Measurements from ENCODE around the gene WDR82. TPM values are rescaled to one million over a fixed set of nuclear protein-coding genes. Genes with fewer than 3 reads are reported as not detected.

Gene WDR82
- total RNA-seq, 1 donor from 2014 or later = 86.4 TPM

GRCh38 chr3:52237657-52238172, 40.7 kb downstream of the WDR82 start:
- no peak for ATAC-seq (ENCODE audit: low read depth)
- Mint-ChIP-seq H3K36me3 (ENCODE audit: low read depth) (peaks cover 33% of the 10 kb centered on the region), H3K4me3 (peak overlapping the region; percentile 96), H3K9me3 (no peaks in the 10 kb centered on the region), H3K27ac (no peak overlapping the region), H3K4me1 (peaks cover 64% of the 10 kb centered on the region), H3K27me3 (no peaks in the 10 kb centered on the region)
- CTCF ChIA-PET = interaction anchor here (1.0 to 2.0 kb wide), 4 partner anchors 16 to 102 kb away, joined by 4 to 8 read pairs (median 6); no protein-coding TSS in a partner anchor
- intact Hi-C loops (cut with micrococcal nuclease) = loop anchor here (2.0 kb wide), 1 partner anchor 181 kb away; the partner anchor contains the start of gene DUSP7
- DNase-seq = no peak
- POLR2A ChIA-PET = interaction anchor here (0.8 to 12.1 kb wide), 7 partner anchors 9 to 219 kb away, joined by 4 to 147 read pairs (median 6); partner anchors contain the start of genes GLYCTK, TLR9 and WDR82
- no peak for TF ChIP-seq CTCF (IDR thresholded peaks at IDR 0.05)

GRCh38 chr3:52237006-52237656, 41.3 kb downstream of the WDR82 start:
- Mint-ChIP-seq H3K4me1 (peaks cover 66% of the 10 kb centered on the region), H3K27ac (no peak overlapping the region), H3K36me3 (ENCODE audit: low read depth) (peaks cover 36% of the 10 kb centered on the region), H3K4me3 (peak overlapping the region; percentile 53), H3K27me3 (no peaks in the 10 kb centered on the region), H3K9me3 (no peaks in the 10 kb centered on the region)
- TF ChIP-seq CTCF (IDR thresholded peaks at IDR 0.05) = no peak
- ATAC-seq (ENCODE audit: low read depth) = no peak
- ChIA-PET POLR2A (interaction anchor here (0.6 to 12.1 kb wide), 4 partner anchors 12 to 80 kb away, joined by 4 to 147 read pairs (median 59); partner anchors contain the start of genes GLYCTK, TLR9 and WDR82), CTCF (interaction anchor here (1.0 to 2.0 kb wide), 4 partner anchors 12 to 102 kb away, joined by 3 to 8 read pairs (median 4); partner anchors contain the start of gene TLR9)
- DNase-seq = no peak
- intact Hi-C loops (cut with micrococcal nuclease) = no loop called here

- ATAC-seq (ENCODE audit: low read depth) (no peak), DNase-seq (no peak)
- intact Hi-C loops (cut with micrococcal nuclease) = no loop called here
- TF ChIP-seq CTCF (IDR thresholded peaks at IDR 0.05) = no peak
- Mint-ChIP-seq H3K27ac (no peak overlapping the region), H3K27me3 (no peaks in the 10 kb centered on the region), H3K9me3 (no peaks in the 10 kb centered on the region), H3K4me1 (peaks cover 68% of the 10 kb centered on the region), H3K36me3 (ENCODE audit: low read depth) (peaks cover 40% of the 10 kb centered on the region), H3K4me3 (no peak overlapping the region)
- POLR2A ChIA-PET = interaction anchor here (1.7 to 12.1 kb wide), 3 partner anchors 11 to 51 kb away, joined by 7 to 147 read pairs (median 111); partner anchors contain the start of genes GLYCTK, TLR9 and WDR82
- CTCF ChIA-PET = interaction anchor here (1.0 to 2.0 kb wide), 4 partner anchors 11 to 103 kb away, joined by 3 to 8 read pairs (median 4); partner anchors contain the start of gene TLR9
Observed at GRCh38 chr3:52236424-52236886, 42.0 kb downstream of the WDR82 start.

GRCh38 chr3:52234516-52235447, 43.7 kb downstream of the WDR82 start:
- intact Hi-C loops (cut with micrococcal nuclease) = no loop called here
- H3K4me1 Mint-ChIP-seq = peaks cover 61% of the 10 kb centered on the region
- H3K27ac Mint-ChIP-seq = no peak overlapping the region
- ATAC-seq (ENCODE audit: low read depth) (no peak), DNase-seq (no peak)
- CTCF ChIA-PET = interaction anchor here (0.8 to 1.2 kb wide), 3 partner anchors 14 to 44 kb away, joined by 3 to 4 read pairs (median 3); partner anchors contain the start of gene WDR82
- H3K36me3 Mint-ChIP-seq (ENCODE audit: low read depth) = peaks cover 57% of the 10 kb centered on the region
- no peaks in the 10 kb centered on the region for H3K27me3 Mint-ChIP-seq
- H3K9me3 Mint-ChIP-seq = no peaks in the 10 kb centered on the region
- POLR2A ChIA-PET = interaction anchor here (0.9 to 7.9 kb wide), 6 partner anchors 9 to 43 kb away, joined by 4 to 111 read pairs (median 7); partner anchors contain the start of genes TLR9 and WDR82
- H3K4me3 Mint-ChIP-seq = no peak overlapping the region
- no peak for TF ChIP-seq CTCF (IDR thresholded peaks at IDR 0.05)

All from activated B cell treated with CpG ODN at 0.5 μM for 24 hours (primary cell).